Neural cell (in vitro differentiated cells): ENCODE results near the gene USP17L19. TPM values are rescaled to one million over a fixed set of nuclear protein-coding genes. Genes with fewer than 3 reads are reported as not detected.

Experiments
- polyA plus RNA-seq: library from polyadenylated mRNA; depleted of rRNA; stranded (reverse); fragments of >200 nt; gene quantifications from 2 replicates; pipeline ENCODE4 v1.2.3, GENCODE V29; 2014

USP17L19 gene
- polyA plus RNA-seq, 1 donor from 2014 or later: not detected

Other genes starting within 250 kb of the USP17L19 start
- not detected in 2 replicates for gene FAM90A26, start 83.0 kb upstream of the USP17L19 start, polyA plus RNA-seq
- not detected in 2 replicates for gene USP17L10, start 42.7 kb upstream of the USP17L19 start, polyA plus RNA-seq
- gene USP17L11, start 38.0 kb upstream of the USP17L19 start, polyA plus RNA-seq: not detected in 2 replicates
- gene USP17L12, start 33.2 kb upstream of the USP17L19 start, polyA plus RNA-seq: not detected in 2 replicates
- gene USP17L13, start 28.5 kb upstream of the USP17L19 start, polyA plus RNA-seq: not detected in 2 replicates
- not detected in 2 replicates for gene USP17L15, start 19.0 kb upstream of the USP17L19 start, polyA plus RNA-seq
- not detected in 2 replicates for gene USP17L17, start 9.5 kb upstream of the USP17L19 start, polyA plus RNA-seq
- gene USP17L18, start 4.7 kb upstream of the USP17L19 start, polyA plus RNA-seq: not detected in 2 replicates
- gene USP17L20, start 4.7 kb downstream of the USP17L19 start, polyA plus RNA-seq: not detected in 2 replicates
- not detected in 2 replicates for gene USP17L21, start 9.5 kb downstream of the USP17L19 start, polyA plus RNA-seq
- gene USP17L22, start 14.2 kb downstream of the USP17L19 start, polyA plus RNA-seq: not detected in 2 replicates
- gene USP17L24, start 71.8 kb downstream of the USP17L19 start, polyA plus RNA-seq: not detected in 2 replicates
- not detected in 2 replicates for gene USP17L25, start 76.5 kb downstream of the USP17L19 start, polyA plus RNA-seq
- not detected in 2 replicates for gene USP17L26, start 81.3 kb downstream of the USP17L19 start, polyA plus RNA-seq
- gene USP17L5, start 86.0 kb downstream of the USP17L19 start, polyA plus RNA-seq: not detected in 2 replicates
- not detected in 2 replicates for gene USP17L27, start 90.8 kb downstream of the USP17L19 start, polyA plus RNA-seq
- not detected in 2 replicates for gene USP17L28, start 95.5 kb downstream of the USP17L19 start, polyA plus RNA-seq
- gene USP17L29, start 100.3 kb downstream of the USP17L19 start, polyA plus RNA-seq: not detected in 2 replicates
- gene USP17L30, start 109.8 kb downstream of the USP17L19 start, polyA plus RNA-seq: not detected in 2 replicates
- gene DEFB131A, start 191.0 kb downstream of the USP17L19 start, polyA plus RNA-seq: not detected in 2 replicates